Measurements from ENCODE around the gene BSCL2. TPM values are rescaled to one million over a fixed set of nuclear protein-coding genes. Genes with fewer than 3 reads are reported as not detected.

The BSCL2 gene
- total and polyA plus RNA-seq, 4 donors, result 15.1 to 40.0 (median 28.7) TPM

- H3K4me3 ChIP-seq (ENCODE audit: low read depth in 1 of 3, low read length in 3 of 3), result no peak overlapping the region
- no peak overlapping the region for H3K9ac ChIP-seq (ENCODE audit: low read depth in 1 of 2, low read length in 2 of 2)
- no peak for DNase-seq (ENCODE audit: low spot score)
- H3K4me1 ChIP-seq (ENCODE audit: control insufficient read depth in 4 of 4, insufficient read depth in 4 of 4, low read length in 3 of 4), result peaks cover 6 to 41% (median 32%) of the 10 kb centered on the region in 4 donors
- TF ChIP-seq EGR1 (IDR thresholded peaks at IDR 0.05; ENCODE audit: low read depth in 2 of 2), result no peak
- no peak for TF ChIP-seq FOXA1 (IDR thresholded peaks at IDR 0.05)
- TF ChIP-seq HNF4A (conservative IDR thresholded peaks at IDR 0.05), result no peak
- TF ChIP-seq, protein P1, sequence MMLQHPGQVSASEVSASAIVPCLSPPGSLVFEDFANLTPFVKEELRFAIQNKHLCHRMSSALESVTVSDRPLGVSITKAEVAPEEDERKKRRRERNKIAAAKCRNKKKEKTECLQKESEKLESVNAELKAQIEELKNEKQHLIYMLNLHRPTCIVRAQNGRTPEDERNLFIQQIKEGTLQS (IDR thresholded peaks at IDR 0.05), result no peak
- TF ChIP-seq, protein P2, sequence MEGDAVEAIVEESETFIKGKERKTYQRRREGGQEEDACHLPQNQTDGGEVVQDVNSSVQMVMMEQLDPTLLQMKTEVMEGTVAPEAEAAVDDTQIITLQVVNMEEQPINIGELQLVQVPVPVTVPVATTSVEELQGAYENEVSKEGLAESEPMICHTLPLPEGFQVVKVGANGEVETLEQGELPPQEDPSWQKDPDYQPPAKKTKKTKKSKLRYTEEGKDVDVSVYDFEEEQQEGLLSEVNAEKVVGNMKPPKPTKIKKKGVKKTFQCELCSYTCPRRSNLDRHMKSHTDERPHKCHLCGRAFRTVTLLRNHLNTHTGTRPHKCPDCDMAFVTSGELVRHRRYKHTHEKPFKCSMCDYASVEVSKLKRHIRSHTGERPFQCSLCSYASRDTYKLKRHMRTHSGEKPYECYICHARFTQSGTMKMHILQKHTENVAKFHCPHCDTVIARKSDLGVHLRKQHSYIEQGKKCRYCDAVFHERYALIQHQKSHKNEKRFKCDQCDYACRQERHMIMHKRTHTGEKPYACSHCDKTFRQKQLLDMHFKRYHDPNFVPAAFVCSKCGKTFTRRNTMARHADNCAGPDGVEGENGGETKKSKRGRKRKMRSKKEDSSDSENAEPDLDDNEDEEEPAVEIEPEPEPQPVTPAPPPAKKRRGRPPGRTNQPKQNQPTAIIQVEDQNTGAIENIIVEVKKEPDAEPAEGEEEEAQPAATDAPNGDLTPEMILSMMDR (IDR thresholded peaks at IDR 0.05; ENCODE audit: low read depth, low read length, missing input control), result no peak
- TF ChIP-seq HNF4G (IDR thresholded peaks at IDR 0.05), result no peak
- no peaks in the 10 kb centered on the region for H3K9me3 ChIP-seq (ENCODE audit: control insufficient read depth in 4 of 4, low read length in 3 of 4)
- no peaks in the 10 kb centered on the region for H3K27me3 ChIP-seq (ENCODE audit: control insufficient read depth in 4 of 4, insufficient read depth in 4 of 4, low read length in 3 of 4)
- no peak overlapping the region for H3K27ac ChIP-seq (ENCODE audit: low read depth in 1 of 2, low read length in 2 of 2)
- H3K36me3 ChIP-seq (ENCODE audit: control insufficient read depth in 4 of 4, insufficient read depth in 3 of 4, low read depth in 1 of 4, low read length in 3 of 4), result peaks cover 17 to 67% (median 64%) of the 10 kb centered on the region in 4 donors
- 94% methylated on average over 11 of the region's 11 CpGs for WGBS
These were observed 9.6 kb upstream of the BSCL2 start for GRCh38 chr11:62716816-62717215.

GRCh38 chr11:62716206-62716605 is 9.0 kb upstream of the BSCL2 start:
- H3K4me1 ChIP-seq (ENCODE audit: control insufficient read depth in 4 of 4, insufficient read depth in 4 of 4, low read length in 3 of 4), result peaks cover 8 to 45% (median 32%) of the 10 kb centered on the region in 4 donors

More at GRCh38 chr11:62716206-62716605, 9.0 kb upstream of the BSCL2 start:
- Histone ChIP-seq H3K27me3 (ENCODE audit: control insufficient read depth in 4 of 4, insufficient read depth in 4 of 4, low read length in 3 of 4) (no peaks in the 10 kb centered on the region), H3K9me3 (ENCODE audit: control insufficient read depth in 4 of 4, low read length in 3 of 4) (no peaks in the 10 kb centered on the region), H3K36me3 (ENCODE audit: control insufficient read depth in 4 of 4, insufficient read depth in 3 of 4, low read depth in 1 of 4, low read length in 3 of 4) (peaks cover 15 to 61% (median 60%) of the 10 kb centered on the region in 4 donors), H3K9ac (ENCODE audit: low read depth in 1 of 2, low read length in 2 of 2) (no peak overlapping the region), H3K27ac (ENCODE audit: low read depth in 1 of 2, low read length in 2 of 2) (no peak overlapping the region), H3K4me3 (ENCODE audit: low read depth in 1 of 3, low read length in 3 of 3) (no peak overlapping the region)
- no peak for DNase-seq (ENCODE audit: low spot score)
- WGBS, result 90% methylated on average over 5 of the region's 5 CpGs
- TF ChIP-seq, protein P2 (IDR thresholded peaks at IDR 0.05; ENCODE audit: low read depth, low read length, missing input control), result no peak
- TF ChIP-seq HNF4A (conservative IDR thresholded peaks at IDR 0.05) (no peak), SP1 (IDR thresholded peaks at IDR 0.05) (no peak), YY1 (IDR thresholded peaks at IDR 0.05) (no peak)
- TF ChIP-seq, protein P3, sequence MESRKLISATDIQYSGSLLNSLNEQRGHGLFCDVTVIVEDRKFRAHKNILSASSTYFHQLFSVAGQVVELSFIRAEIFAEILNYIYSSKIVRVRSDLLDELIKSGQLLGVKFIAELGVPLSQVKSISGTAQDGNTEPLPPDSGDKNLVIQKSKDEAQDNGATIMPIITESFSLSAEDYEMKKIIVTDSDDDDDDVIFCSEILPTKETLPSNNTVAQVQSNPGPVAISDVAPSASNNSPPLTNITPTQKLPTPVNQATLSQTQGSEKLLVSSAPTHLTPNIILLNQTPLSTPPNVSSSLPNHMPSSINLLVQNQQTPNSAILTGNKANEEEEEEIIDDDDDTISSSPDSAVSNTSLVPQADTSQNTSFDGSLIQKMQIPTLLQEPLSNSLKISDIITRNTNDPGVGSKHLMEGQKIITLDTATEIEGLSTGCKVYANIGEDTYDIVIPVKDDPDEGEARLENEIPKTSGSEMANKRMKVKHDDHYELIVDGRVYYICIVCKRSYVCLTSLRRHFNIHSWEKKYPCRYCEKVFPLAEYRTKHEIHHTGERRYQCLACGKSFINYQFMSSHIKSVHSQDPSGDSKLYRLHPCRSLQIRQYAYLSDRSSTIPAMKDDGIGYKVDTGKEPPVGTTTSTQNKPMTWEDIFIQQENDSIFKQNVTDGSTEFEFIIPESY (IDR thresholded peaks at IDR 0.05), result no peak
- TF ChIP-seq, protein P1 (IDR thresholded peaks at IDR 0.05), result no peak
- TF ChIP-seq, protein P4, sequence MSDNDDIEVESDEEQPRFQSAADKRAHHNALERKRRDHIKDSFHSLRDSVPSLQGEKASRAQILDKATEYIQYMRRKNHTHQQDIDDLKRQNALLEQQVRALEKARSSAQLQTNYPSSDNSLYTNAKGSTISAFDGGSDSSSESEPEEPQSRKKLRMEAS (IDR thresholded peaks at IDR 0.05), result no peak

Data from liver (tissue), 9 donors.